SW480 (cell line): ENCODE measurements around the gene NPAS3.
"Not testable (repeated sequence)": the region's sequence is repeated elsewhere in the genome, so short reads cannot be mapped to it uniquely, and the experiment has no call there.

ENCODE experiments used
- DNase-seq: peaks from one replicate; pipeline ENCODE4 v3.0.0-alpha.2; 2016; ENCODE audit warnings: low spot score

Gene NPAS3

DNA sequence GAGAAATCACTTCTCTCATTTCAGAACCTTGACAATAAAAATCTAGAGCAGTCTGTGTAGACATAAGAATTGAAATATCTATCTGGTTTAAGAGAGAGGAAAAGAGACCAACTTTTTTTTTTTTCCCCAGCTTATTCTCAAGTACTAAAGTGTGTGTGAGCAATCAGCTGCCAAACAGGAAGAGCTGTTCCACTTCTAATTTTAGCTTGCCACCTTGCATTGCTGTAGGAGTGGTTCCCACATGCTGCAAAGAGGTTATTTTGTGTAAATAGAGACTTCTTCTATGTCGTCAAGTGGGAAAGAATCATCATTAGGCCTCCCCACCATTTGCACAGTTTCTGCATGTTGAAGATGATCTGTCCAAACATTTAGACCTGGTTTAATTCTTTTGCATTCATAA, 142.6 kb downstream of the NPAS3 start:
- DNase-seq, result no peak

DNA sequence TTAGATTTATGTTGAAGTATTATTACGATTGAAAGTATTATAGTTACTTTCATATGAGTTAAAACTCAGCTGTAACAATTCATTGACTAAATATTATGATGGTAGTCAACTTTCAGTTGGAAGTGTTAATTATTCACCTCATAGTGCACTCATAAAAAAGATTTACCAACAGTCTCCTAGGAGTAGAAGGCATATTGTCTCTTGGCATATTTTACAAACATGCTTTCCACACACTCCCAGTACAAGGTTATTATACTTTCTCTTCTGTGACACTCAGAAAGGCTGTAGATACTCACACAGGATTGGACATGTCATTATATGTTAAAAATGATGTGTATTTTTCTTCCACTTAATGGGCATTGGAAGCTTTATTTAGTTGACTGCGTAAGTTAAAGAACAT, 147.1 kb downstream of the NPAS3 start:
- no peak for DNase-seq

DNA sequence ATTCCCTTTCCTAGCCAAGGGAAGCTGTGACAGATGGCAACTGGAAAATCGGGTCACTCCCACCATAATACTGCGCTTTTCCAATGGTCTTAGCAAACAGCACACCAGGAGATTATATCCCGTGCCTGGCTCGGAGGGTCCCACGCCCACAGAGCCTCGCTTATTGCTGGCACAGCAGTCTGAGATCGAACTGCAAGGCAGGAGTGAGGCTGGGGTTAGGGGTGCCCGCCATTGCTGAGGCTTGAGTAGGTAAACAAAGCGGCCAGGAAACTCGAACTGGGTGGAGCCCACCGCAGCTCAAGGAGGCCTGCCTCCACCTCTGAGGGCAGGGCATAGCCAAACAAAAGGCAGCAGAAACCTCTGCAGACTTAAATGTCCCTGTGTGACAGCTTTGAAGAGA, 149.6 kb downstream of the NPAS3 start:
- DNase-seq, result not testable (repeated sequence)

DNA sequence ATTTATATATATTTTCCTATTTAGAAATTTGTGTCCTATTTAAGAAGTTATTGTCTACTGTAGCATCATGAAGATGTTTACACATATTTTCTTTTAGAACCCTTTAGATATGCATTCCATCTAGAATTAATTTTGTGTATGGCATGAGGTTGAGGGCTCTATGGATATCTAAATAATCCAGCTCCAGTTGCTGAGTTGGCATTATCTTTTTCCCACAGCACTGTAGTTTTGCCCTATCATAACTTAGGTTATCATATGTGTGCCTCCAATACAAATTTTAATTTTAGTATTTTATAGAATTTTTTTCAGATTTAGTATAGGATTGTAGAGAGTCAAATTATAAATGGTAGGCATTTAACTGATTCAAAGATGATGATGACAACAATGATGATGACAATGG, 159.3 kb downstream of the NPAS3 start:
- no peak for DNase-seq

DNA sequence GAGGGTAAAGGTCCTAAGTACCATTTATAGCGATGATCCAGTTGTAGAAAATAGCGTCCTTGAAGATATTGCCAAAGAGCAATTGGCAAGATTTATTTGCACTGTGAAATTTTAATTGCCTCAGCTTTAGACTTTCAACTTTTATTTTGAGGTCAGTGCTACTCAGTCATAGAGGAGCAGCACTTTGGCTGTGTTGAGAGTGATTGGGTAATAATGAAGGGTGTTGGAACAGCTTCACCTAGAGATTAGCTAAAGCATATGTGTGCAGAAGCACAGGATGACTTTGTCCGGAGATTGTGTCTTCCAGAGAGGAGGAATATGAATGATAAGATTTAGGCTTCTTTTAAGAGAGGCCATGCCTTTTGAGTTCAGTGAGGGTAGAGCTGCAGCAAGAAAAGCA, 164.8 kb downstream of the NPAS3 start:
- no peak for DNase-seq

DNA sequence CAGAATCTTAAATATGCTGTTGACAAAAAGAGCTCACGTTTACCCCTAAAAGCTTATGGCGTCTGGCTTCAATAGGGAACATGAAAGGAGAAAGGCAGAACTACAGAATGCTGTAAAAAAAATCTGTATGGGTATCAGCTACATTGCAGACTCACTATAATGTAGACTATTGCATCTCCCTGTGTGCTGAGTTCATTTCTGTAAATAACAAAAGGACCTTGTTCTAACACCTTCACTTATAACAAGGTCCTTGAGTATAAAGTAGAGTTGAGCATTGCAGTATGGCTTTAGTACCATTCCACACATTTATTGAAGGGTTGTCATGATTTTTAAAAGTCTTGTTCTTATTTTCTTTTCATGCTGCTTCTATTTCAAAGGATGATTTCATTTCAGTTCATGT, 165.3 kb downstream of the NPAS3 start:
- DNase-seq, result no peak

DNA sequence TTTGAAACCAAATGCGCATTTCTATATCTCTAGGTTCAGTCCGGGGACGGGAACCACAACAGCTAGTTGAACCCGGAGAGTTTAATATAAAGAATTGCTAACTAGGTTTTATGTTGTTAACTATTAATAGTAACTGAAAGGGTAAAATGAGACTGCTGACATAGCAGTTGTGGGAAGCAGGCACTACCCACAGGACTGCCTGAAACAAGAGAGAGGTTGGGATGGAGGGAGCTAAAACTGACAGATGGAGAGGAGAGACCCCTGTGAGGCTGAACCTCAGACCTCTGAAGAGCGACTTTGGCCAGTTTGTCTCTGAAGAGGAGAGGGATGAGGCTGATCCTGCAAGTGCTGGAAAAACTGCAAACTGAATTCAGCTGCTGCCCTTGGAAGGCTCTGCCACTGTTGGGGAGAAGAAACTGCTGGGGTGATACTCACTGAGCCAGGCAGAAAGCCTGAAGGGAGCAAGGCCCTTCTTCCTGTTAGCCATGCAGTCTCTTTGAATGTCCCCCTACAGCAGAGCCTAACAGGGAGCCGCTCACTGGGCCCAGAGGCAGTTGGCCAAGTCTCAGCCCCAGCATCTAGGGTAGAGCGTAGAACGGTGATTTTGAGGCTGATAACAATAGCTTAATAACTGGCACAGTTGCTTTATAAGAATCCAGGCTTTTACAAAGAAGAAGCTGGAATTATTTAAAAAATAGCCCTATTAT, 172.2 kb downstream of the NPAS3 start:
- no peak for DNase-seq

DNA sequence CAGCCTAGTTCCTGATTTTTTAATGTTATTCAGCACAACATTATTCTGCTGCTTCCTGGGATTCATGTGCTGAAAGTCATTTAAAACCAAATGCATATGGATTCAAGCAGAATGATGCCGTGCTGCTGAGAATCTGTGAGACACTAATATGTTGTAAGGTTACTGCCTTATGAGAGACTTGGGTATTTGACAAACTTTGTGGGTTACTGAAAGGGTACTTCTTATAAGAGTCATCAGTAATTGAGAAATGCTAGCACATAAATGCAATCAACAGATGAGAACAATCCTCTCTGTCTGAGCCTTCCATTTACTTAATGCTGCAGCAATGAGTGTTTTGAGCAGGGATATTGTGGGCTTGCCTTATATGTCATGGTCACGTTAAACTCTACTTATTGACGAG, 175.7 kb downstream of the NPAS3 start:
- no peak for DNase-seq

DNA sequence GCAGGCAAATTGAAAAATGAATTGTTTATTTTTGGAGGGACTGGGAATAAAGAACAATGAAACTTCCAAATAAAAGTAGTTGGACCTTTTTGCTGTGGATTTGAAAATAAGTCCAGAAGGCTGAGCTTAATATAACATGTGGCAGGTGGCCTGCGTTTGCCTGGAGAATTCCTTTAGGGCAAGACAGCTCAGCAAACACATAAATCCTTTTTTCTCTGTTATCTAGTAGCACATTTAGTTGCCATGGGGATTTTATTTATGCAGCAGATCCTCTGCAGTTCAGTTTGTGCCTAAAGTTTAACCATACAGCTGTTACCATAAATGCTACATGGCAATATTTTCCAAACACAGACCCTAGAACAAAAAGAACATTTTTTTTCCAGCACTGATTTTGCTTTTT, 180.0 kb downstream of the NPAS3 start:
- DNase-seq, result no peak

DNA sequence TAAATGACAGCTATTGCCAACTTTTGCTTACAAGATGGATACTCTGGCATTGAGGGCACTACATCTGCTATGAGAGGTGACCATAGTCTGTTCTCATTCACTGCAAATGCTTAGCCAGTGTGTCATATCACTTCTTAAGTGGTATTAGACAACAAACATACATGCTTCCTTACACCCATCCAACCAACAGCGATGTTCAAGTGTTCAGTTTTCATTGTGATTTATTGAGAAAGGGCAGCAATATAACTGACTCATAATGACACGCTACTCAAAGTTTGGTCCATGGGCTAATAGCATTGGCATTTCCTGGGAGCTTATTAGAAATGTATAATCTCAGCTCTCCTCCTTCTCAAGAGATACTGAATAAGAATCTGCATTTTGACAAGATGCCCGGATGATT, 181.7 kb downstream of the NPAS3 start:
- no peak for DNase-seq

DNA sequence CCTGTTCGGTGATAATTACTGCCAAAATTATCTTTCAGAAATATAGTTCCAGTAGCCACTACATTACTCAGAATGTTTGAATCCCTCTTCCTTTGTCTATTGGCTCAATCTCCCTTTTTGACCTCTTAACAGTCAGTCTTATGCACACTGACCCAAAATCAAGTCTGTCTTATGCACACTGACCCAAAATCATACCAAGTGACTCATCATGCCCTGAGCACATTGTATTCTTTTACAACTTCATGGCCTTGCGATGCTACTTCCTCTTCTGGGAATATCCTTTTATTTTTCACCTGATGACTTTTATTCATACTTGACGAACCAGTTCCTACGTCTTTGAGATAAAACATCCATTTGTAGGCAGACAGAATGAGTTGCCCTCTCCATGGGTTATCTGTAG, 182.3 kb downstream of the NPAS3 start:
- DNase-seq, result no peak

DNA sequence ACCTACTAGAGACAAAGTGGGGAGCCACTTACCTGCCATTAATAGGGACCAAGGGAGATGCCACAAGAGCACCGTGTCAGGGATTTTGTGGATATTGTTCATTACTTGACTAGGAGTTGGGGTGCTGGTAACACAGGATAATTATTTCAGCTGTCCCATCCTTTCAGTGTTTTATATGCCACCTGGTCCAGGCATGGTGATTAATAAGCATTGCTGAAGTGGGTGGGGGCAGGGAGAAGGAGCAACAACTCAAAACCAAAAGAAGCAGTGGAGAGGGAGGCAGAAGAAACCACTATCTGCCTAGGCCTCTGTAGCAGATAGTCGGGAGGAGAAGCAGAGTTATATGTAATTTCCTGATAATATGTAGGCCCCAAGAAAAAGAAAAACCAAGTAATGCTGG, 184.6 kb downstream of the NPAS3 start:
- DNase-seq, result no peak

DNA sequence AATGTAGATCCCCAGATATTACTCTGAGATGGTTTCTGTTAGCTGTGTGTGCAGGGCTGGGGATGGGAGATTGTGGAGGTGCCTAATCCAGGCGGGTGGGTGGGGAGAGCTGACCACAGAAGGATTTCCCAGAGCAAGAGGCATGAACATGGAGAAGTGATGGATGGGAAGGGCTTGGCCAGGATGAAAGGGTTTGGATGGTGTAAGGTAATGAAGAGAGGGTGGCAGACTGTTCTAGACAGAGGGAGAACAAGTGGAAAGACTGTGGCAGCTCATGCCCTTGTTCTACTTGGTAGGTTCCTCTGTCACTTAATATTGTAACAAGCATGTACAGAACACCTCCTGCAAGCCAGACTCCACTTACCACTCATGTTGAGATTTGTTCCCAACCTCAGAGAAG, 187.8 kb downstream of the NPAS3 start:
- DNase-seq, result no peak

DNA sequence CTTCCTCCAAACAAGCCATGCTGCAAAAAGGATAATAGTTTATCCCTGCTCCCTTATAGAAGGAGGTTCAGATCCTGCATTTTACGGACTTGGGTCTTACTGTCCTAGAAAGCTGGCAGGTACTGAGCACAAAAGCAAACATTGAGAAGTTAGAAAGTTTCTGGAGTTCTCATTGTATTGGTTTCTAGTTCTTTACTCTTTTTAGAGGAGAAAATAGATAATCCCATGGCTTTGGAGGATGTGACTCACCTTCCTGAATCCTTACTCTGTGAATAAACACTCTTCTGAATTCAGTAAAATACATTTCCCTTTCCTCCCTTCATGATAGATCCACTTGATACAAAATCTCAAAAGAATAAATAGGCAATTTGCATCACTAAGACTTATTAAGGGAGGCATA, 188.9 kb downstream of the NPAS3 start:
- DNase-seq, result no peak

DNA sequence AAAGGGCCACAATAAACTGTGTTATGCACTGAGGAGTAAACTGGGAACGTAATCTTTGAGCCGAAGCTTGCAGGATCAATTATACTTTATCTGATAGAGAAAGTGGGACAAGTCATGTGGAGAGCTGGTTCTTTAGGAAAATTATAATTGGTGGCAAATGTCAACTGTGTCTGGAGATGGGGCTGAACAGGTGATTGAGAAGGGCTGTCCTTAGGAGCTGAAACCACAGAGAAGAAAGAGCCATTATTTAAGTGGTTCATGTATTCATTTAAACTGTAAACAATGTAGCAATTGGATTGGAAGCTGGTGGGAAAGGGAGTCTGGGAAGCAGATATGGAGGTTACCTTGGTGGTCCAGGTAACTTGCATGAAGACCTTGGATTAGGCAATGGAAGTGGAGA, 193.1 kb downstream of the NPAS3 start:
- no peak for DNase-seq

DNA sequence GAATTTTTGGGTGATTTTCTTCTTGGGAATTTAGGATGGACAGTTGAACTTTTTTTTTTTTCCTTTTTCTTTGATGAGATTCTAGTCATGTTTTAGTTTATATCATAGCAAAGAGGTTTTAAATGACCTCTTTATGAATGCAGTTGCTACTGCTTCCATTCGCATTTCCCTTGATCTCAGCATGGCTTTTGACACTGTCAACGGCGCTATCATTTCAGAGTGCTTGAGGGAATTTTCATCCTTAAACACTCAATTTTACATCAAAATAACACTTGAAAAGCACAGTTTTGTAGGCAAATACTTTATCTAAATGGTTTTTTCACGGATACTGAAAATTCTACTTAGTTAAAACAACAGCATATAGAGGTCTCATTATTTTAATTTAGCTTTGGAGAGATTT, 195.5 kb downstream of the NPAS3 start:
- no peak for DNase-seq

DNA sequence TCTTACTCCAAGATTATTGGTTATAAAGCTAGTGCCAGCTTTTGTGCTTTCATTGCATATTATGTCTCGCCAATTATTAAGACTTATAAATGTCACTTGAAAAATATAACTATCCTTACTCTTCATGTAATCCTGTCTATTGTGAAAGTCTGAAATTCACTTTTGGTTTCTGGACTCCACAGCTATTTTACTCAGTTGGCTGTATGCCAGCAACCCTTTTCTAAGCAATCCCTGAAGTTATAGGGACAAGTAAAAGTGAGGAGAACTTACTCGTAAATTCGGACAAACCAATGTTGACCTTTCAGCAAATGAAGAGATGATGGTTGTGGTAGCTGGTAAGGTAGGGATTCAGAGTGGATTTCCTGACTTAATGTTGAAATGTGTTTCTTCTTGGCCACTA, 196.3 kb downstream of the NPAS3 start:
- no peak for DNase-seq

DNA sequence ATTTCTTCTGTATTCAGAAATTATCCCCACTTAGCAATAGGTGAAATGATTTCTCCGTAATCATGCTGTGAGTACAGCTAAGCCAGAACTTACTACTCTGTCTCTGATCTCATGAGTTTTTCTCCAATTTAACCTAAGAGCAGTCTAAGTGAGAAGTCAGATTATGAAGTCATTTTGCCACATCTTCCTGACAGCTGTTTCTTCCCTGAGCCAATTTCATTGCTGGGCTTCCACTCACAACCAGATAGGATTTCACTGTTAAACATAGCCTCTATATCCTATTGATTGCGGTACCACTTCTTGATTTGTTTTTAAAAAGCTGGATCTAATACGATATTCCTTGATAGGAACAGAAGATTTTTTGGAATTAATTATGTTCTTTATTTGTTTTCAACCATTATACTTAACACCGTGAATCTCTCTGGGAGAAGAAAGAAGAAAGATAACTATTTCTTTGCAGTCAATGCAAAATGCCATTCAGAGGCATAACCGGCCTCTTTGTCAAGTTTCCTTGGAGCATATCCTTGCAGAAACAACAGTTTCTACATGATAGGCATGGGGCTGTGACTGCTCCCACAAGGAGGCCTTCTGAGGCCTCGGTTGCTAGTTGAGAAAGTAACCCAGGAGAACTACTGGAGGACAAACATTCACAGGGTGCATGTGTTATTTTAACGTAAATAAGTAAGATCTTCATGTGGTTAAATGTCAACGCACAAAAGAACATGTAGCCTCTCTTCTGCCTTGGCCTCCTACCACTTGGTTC, 212.2 kb downstream of the NPAS3 start:
- DNase-seq, result no peak

DNA sequence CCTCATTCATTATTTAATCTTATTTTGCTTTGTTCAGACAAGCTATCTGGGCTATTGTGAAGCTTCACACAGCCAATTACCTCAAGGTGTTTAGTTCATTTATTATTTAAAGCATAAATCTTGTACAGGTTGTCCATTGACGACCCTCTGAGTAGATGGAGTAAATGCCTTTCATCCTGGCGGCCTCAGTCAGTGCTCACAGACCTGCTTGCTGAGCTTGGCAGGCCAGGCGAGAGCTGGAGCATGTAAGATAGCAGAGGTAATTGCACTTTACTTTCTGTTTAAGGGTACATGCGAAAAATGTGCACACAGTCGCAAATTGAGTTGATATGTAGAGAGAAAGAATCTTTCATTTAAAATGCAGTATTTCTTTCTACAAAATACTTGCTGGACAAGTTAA, 224.4 kb downstream of the NPAS3 start:
- DNase-seq, result no peak

DNA sequence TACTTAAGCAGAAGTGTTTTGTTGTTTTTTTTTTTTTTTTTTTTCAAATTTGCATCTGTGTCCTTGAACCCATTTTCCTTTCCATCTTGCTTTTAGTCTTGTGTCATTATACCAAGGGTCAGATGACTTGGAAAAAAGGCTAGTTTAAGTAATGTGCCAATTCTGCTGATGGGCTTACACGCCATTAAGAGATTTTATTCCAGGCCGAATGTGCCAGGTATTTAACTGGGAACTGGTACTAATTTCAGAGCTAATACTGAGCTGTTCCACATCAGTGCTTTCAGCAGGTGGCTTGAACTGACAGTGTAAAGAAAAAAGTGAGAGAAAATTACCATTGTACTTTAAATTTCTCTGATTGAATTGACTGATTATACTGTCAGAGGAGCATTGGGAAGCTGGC, 224.9 kb downstream of the NPAS3 start:
- no peak for DNase-seq

DNA sequence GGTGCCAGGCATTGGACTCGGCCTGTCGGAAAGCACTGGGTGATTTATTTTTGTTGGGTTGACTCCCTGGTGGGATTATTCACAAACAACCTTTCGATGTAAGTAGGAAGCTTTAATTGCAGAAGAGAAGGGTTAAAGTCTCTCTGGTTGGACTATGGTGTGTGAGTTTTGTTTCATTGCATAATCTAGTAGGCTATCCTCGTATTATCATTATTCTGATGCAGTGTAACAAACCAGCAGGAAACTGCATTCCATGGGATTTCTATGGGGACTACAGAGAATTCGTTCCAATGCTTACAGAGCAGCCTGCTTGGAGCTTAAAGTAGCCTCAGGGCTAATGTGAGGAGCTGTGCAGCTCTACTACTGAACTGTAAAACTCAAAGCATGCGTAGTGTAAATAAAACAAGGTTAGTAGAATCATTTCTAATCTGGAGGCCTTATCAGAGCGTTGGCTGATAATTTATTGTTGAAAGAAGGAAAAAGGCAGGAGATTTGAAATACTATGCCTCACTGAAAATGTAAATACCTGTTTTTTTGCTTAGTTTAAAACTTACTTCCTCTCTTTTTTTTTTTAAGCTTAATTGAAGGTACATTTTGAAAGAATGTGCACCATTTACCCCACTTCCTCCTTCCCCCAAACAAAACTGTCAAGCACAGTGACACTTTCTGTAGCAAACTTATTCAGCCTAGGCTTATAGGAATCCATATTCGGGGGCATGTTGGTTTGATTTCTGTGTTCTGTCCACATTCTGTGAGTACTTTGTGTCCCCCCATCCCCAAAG, 226.7 kb downstream of the NPAS3 start:
- DNase-seq, result no peak

DNA sequence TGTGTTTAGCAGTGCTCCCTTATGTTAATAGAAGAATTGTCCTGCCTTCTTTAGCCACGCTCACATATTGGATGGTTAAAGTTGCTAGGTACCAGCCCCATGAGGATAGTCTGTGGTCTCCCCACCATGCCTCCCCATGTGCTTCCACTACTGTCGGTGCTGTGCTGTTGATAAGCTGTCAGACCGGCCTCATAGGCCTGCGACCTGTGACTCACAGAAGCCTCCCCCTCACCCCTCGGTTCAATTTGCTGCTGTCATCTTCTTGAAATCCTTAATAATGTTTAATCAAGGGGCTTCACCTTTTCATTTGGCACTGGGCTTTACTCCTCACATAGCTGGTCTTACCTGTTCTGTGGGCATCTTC, 227.2 kb downstream of the NPAS3 start:
- DNase-seq, result no peak

DNA sequence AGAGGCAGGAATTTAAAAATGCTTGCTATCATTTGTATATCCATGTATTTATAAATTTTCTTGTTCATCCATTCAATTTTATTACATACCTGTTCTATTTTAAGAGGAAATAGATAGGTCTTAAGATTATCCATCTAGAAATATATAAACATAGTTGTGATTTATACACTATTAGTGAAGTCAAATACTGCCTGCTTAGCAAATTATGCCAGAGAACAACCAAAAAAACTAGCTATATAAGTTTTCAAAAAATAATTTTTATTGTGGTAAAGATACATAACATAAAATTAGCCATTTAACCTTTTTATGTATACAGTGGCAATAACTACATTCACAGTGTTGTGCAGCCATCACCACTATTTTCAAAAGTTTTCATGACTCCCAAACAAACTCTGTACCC, 237.3 kb downstream of the NPAS3 start:
- no peak for DNase-seq
